AG09319 (cell line): ENCODE results near the gene NTF4.
A peak's percentile ranks its signal among the peaks of the same experiment; 100 is the strongest.

Experiments
- DNase-seq: peaks from one replicate; pipeline ENCODE4 v3.0.0-alpha.2; 2010; ENCODE audit warnings: low read depth; ENCODE audit errors: extremely low read depth
- TF ChIP-seq, protein P1 (sequence below): IDR thresholded peaks from 2 replicates; pipeline ENCODE4 v1.5.1; 2011; ENCODE audit warnings: low read depth, mild to moderate bottlenecking, inconsistent platforms, low read length, moderate library complexity

Gene NTF4, protein sequence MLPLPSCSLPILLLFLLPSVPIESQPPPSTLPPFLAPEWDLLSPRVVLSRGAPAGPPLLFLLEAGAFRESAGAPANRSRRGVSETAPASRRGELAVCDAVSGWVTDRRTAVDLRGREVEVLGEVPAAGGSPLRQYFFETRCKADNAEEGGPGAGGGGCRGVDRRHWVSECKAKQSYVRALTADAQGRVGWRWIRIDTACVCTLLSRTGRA

DNA sequence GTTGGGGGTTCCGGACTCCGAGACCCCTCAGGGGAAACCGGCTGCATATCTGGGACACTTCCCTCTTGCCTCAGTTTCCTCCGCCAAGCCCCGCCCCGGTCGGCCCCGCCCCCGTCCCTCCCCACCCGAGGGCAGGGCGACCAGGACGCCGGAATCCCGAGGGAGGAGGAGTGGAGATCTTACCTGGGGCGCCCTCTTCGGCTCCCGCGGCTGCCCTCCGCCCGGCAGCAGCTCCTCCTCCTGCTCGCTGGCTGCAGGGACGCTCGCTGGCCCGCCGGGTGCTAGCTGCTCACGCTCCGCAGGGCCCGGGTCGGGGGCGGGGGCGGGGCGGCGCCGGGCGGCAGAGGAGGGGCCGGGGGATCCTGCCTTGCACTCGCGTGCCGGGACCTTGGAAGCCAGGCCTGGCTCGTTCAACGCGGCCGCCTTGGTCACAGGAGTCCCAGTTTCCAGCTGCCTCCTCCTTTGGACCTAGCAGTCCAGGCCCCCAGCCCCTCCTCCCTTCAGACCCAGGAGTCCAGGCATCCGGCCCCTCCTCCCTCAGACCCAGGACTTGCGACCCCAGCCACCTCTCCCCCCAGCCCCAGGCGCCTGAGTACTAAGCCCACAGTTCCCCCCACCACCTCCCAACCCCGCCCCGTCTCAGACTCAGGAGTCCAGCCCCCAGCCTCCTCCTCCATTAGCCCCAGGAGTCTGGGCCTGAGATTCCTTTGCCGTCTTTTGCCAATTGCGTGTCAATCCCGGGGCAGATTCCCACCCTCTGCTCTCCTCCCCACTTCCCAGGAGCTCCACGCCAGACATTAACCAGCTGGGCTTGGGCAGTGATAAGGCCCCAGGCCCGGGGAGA is at the start of gene NTF4:
Gene NTF4, minus strand, starts transcription at position 51 of the 844 bp plus-strand sequence. CDS start 2,821 bp downstream, outside the sequence.
- TF ChIP-seq, protein P1, sequence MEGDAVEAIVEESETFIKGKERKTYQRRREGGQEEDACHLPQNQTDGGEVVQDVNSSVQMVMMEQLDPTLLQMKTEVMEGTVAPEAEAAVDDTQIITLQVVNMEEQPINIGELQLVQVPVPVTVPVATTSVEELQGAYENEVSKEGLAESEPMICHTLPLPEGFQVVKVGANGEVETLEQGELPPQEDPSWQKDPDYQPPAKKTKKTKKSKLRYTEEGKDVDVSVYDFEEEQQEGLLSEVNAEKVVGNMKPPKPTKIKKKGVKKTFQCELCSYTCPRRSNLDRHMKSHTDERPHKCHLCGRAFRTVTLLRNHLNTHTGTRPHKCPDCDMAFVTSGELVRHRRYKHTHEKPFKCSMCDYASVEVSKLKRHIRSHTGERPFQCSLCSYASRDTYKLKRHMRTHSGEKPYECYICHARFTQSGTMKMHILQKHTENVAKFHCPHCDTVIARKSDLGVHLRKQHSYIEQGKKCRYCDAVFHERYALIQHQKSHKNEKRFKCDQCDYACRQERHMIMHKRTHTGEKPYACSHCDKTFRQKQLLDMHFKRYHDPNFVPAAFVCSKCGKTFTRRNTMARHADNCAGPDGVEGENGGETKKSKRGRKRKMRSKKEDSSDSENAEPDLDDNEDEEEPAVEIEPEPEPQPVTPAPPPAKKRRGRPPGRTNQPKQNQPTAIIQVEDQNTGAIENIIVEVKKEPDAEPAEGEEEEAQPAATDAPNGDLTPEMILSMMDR = no peak
- DNase-seq = no peak

DNA sequence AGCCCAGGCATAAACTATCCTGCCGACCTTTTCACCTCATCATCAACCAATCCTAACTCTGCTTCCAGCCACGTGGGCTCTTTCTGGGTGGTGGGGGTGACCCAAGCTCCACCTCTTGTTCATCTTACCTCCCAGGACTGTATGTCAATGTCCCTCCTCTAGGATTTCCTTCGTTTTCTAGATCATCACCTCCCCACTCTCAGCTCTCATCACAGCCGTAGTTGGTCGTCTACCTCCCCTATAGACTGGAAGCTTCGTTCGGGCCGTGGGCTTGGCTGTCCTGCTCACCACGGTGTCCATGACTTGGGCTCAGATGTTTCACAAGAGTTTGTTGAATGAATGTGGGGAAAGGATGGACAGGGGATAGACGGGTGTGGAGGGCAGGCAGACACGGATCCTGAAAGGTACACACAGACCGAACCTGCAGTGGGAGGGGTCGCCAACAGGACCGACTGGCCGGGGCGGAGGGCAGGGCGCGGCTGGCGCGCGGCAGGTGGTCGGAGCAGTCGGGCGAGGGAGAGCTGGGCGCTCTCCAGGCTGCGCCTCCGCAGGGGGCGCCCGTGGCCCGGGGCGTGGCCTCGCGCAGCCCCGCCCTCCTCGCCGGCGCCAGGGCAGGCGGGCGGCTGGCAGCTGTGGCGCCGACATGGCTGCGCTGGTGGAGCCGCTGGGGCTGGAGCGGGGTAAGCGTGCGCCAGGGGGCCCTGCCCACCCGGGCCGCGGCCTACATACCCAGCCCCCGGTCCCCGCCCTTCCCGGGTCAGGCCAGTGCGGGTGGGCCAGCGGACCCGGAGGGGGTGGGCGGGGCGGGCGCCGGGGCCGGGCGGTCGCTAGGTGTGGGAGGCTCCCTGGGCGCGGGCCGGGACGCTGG is 49.4 kb upstream of the NTF4 start, which contains the start of gene LIN7B:
Gene LIN7B, plus strand, starts transcription at position 609 of the 868 bp plus-strand sequence. Its CDS starts 35 bp downstream, at position 644.
- DNase-seq = no peak
- TF ChIP-seq, protein P1 = peak; percentile 11; the same call in 1 of the 2 replicates

DNA sequence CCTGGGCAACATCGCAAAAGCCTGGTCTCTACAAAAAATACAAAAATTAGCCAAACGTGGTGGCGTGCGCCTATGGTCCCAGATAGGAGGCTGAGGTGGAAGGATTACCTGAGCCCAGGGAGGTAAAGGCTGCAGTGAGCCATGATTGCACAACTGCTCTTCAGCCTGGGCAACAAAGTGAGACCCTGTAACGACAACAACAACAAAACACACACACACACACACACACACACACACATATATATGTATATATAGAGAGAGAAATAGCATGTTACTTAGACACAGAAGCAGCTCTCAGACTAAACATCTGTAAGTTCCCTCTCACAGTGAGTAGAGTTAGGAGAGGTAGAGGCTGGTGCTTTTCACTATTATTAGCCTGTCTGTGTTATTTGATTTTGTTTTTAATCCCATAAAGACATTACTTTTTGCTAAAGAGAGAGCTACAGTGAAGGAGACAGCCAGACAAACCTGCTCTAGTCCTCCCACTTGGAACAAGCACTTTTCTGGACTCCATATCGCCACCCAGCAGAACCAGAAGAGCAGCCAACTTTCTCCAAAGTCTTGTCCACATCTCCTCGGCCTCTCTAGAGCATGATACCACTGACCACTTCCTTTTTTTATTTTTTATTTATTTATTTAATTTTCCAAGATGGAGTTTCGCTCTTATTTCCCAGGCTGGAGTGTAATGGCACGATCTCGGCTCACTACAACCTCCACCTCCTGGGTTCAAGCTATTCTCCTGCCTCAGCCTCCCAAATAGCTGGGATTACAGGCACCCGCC is 46.8 kb upstream of the NTF4 start:
- TF ChIP-seq, protein P1 = no peak
- DNase-seq = no peak

DNA sequence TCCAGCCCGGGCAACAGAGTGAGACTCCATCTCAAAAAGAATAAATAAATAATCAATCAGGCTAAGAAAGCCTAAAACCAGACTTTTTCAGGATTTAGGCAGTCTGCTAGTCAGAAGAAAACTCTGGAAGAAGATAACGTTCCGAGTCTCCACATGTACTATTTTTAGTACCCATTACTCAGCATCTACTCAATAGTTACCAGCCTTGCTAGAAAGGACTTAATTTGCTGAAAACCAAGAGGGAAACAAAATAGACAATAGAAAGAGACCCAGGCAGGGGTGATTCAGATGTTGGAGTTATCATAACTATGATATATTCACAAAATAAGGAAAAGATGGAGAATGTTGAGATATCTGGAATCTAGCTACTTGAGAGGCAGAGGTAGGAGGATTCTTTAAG is 45.9 kb upstream of the NTF4 start:
- no peak for DNase-seq
- TF ChIP-seq, protein P1 = no peak

DNA sequence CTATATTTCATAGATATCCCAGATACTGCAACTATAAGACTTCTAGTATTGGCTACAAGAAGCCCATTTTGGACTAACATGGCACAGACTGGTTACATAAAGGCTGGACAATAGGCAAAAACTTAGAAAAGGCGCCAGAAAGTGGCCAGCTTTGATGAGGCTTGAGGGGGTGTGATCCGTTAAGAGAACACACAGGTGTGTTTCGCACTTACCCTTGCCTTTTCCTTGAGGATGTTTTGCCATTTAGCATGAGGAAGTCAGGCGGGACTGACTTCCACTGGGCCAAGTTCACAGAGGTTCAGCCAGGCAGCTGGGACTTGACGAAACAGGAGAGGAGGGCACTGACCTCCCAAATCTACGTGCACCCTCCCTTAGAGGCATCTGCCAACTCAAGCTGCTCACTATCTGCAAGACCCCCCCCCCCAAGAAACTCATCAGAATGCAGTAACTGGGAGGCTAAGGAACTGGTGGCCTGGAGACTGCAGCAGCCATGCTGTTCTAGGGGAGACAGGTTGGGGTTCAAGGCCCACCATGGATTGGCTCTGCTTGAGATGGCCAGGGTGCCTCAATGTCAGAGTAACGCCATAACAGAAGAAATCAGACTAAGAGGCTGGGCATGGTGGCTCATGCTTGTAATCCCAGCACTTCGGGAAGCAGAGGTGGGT is 45.1 kb upstream of the NTF4 start:
- TF ChIP-seq, protein P1 = no peak
- DNase-seq = no peak

DNA sequence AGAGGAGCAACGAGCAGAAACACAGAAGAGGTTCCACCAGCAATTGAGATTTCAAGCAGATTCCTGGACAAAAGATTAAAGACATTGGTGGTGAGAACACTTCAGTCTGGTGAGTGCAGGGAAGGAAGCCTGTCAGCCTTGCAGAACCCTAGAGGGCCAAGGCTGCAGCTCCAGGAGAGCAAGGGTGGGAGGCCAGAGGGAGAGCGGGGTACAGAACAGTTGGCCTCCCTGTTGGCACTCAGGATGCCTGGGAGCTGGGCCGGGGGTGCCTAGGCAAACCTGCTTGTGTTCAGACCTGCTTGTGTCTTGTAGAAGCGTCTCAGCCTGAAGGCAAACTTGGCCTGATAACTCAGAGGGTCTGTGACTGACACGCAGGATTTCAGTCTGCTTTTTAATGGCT is 44.4 kb upstream of the NTF4 start:
- TF ChIP-seq, protein P1 = no peak
- no peak for DNase-seq
